Activated T-helper 1 cell treated with anti-CD3 and anti-CD28 coated beads, Interleukin-2, amount 50 U/mL, for 16 hours (primary cell): ENCODE results near the gene ATP2B1.

Experiments used
- DNase-seq, 2 donors: peaks; one replicate each; pipeline ENCODE4 v3.0.0-alpha.2; 2020; ENCODE audit warnings: low read depth in 1 of 2, low spot score in 1 of 2

The ATP2B1 gene

GRCh38 chr12:89544022-89544421 lies 164.6 kb downstream of the ATP2B1 start:
- DNase-seq: no peak

GRCh38 chr12:89542912-89543592 lies 165.6 kb downstream of the ATP2B1 start:
- peak; percentile 20 to 35 for DNase-seq

GRCh38 chr12:89542236-89542635 lies 166.4 kb downstream of the ATP2B1 start:
- no peak for DNase-seq

- no peak for DNase-seq
Measured at GRCh38 chr12:89540586-89540985, 168.1 kb downstream of the ATP2B1 start.

- no peak for DNase-seq
Measured at GRCh38 chr12:89539426-89540223, 169.0 kb downstream of the ATP2B1 start.

GRCh38 chr12:89538897-89539296 lies 169.7 kb downstream of the ATP2B1 start:
- no peak for DNase-seq
